HG02571 (cell line): ENCODE data around the gene LIF.
"Not testable (repeated sequence)": the region's sequence is repeated elsewhere in the genome, so short reads cannot be mapped to it uniquely, and the experiment has no call there.

Experiments
- ATAC-seq: cut with Tn5 transposase; IDR thresholded peaks from one replicate; pipeline ENCODE4 v1.9.1; 2021; ENCODE audit warnings: mild to moderate bottlenecking, moderate library complexity; ENCODE audit not compliant: unreplicated experiment

The LIF gene

GRCh38 chr22:30212363-30212995 lies 34.1 kb downstream of the LIF start:
- no peak for ATAC-seq

- ATAC-seq, result no peak
These were observed 35.3 kb downstream of the LIF start for GRCh38 chr22:30211124-30211820.

GRCh38 chr22:30210235-30210909 lies 36.2 kb downstream of the LIF start:
- no peak for ATAC-seq

GRCh38 chr22:30209642-30210041 lies 36.9 kb downstream of the LIF start:
- ATAC-seq, result no peak

GRCh38 chr22:30208631-30209603 lies 37.6 kb downstream of the LIF start:
- ATAC-seq, result no peak

GRCh38 chr22:30206944-30207343 lies 39.6 kb downstream of the LIF start:
- no peak for ATAC-seq

- ATAC-seq, result no peak
These were observed 41.1 kb downstream of the LIF start for GRCh38 chr22:30205281-30206115.

GRCh38 chr22:30204742-30205111 lies 41.8 kb downstream of the LIF start:
- ATAC-seq, result no peak

GRCh38 chr22:30204015-30204741 lies 42.4 kb downstream of the LIF start:
- ATAC-seq, result no peak

- no peak for ATAC-seq
These were observed 44.0 kb downstream of the LIF start for GRCh38 chr22:30202531-30203006.

GRCh38 chr22:30201945-30202344 lies 44.6 kb downstream of the LIF start:
- ATAC-seq, result no peak

GRCh38 chr22:30200905-30201304 lies 45.7 kb downstream of the LIF start:
- ATAC-seq, result not testable (repeated sequence)

GRCh38 chr22:30198921-30199320 lies 47.6 kb downstream of the LIF start:
- ATAC-seq, result no peak

GRCh38 chr22:30198152-30198825 lies 48.3 kb downstream of the LIF start:
- no peak for ATAC-seq

- no peak for ATAC-seq
These were observed 49.2 kb downstream of the LIF start for GRCh38 chr22:30197389-30197788.

- ATAC-seq, result no peak
These were observed 49.7 kb downstream of the LIF start for GRCh38 chr22:30196880-30197336.

GRCh38 chr22:30196141-30196879 lies 50.2 kb downstream of the LIF start:
- ATAC-seq, result no peak
